Posterior cingulate gyrus (tissue), 11 donors: ENCODE data around the gene PHF12.

Experiments
- DNase-seq, 10 donors: peaks; one replicate each; pipeline versions ENCODE4 v3.0.0 to v3.0.0-alpha.2; 2020 to 2021; ENCODE audit warnings: mixed read lengths in 3 of 10
- intact Hi-C: fragments of 100-400 bp; cut with DNase I; formaldehyde crosslinking; loops from one replicate; pipeline ENCODE4 v1.15.1; 2023

Gene PHF12

GRCh38 chr17:28875848-28876550, 75.3 kb downstream of the PHF12 start:
- intact Hi-C loops: no loop called here
- peak in 1 of 10 donors; percentile 22 for DNase-seq

- DNase-seq: peak in 1 of 10 donors; percentile 0
- intact Hi-C loops: no loop called here
Measured at GRCh38 chr17:28874750-28875149, 76.6 kb downstream of the PHF12 start.

- intact Hi-C loops: no loop called here
- DNase-seq: peak in 2 of 10 donors; percentile 5 to 13
Measured at GRCh38 chr17:28873839-28874238, 77.5 kb downstream of the PHF12 start.

GRCh38 chr17:28871056-28871579, 80.2 kb downstream of the PHF12 start:
- intact Hi-C loops: no loop called here
- DNase-seq: peak in 1 of 10 donors; percentile 21

GRCh38 chr17:28867276-28867675, 84.0 kb downstream of the PHF12 start:
- intact Hi-C loops: no loop called here
- no peak for DNase-seq

GRCh38 chr17:28865946-28866752, 85.2 kb downstream of the PHF12 start:
- intact Hi-C loops: no loop called here

GRCh38 chr17:28864991-28865849, 86.1 kb downstream of the PHF12 start:
- intact Hi-C loops: no loop called here
- no peak for DNase-seq

More at GRCh38 chr17:28865946-28866752, 85.2 kb downstream of the PHF12 start:
- DNase-seq: no peak

- intact Hi-C loops: no loop called here
- DNase-seq: peak in 1 of 10 donors; percentile 3
Measured at GRCh38 chr17:28863953-28864352, 87.4 kb downstream of the PHF12 start.

- DNase-seq: no peak
- intact Hi-C loops: no loop called here
Measured at GRCh38 chr17:28862561-28862960, 88.8 kb downstream of the PHF12 start.

- DNase-seq: peak in 2 of 10 donors; percentile 29 to 51
- intact Hi-C loops: no loop called here
Measured at GRCh38 chr17:28861393-28862203, 89.7 kb downstream of the PHF12 start.

- intact Hi-C loops: no loop called here
Measured at GRCh38 chr17:28860363-28860808, 90.9 kb downstream of the PHF12 start.

GRCh38 chr17:28858801-28859355, 92.4 kb downstream of the PHF12 start:
- intact Hi-C loops: loop anchor here (5.0 kb wide), 1 partner anchor 38 kb away; the partner anchor contains the start of gene FLOT2
- peak in 2 of 10 donors; percentile 18 to 34 for DNase-seq

More at GRCh38 chr17:28860363-28860808, 90.9 kb downstream of the PHF12 start:
- peak in 2 of 10 donors; percentile 24 to 52 for DNase-seq

- intact Hi-C loops: loop anchor here (5.0 kb wide), 1 partner anchor 39 kb away; the partner anchor contains the start of gene FLOT2
- peak in 2 of 10 donors; percentile 17 to 21 for DNase-seq
Measured at GRCh38 chr17:28857905-28858800, 93.2 kb downstream of the PHF12 start.

- intact Hi-C loops: loop anchor here (5.0 kb wide), 1 partner anchor 41 kb away; the partner anchor contains the start of gene FLOT2
- peak in 2 of 10 donors; percentile 4 to 30 for DNase-seq
Measured at GRCh38 chr17:28856028-28856574, 95.2 kb downstream of the PHF12 start.

- peak in 2 of 10 donors; percentile 4 to 9 for DNase-seq
Measured at GRCh38 chr17:28855336-28855679, 96.0 kb downstream of the PHF12 start.

More at GRCh38 chr17:28855336-28855679, 96.0 kb downstream of the PHF12 start:
- intact Hi-C loops: loop anchor here (5.0 kb wide), 1 partner anchor 42 kb away; the partner anchor contains the start of gene FLOT2
